A204.1 (cell line): ENCODE measurements around the gene RASSF4.

Experiments used
- FAIRE-seq: peaks from 2 replicates; lab custom pipeline; 2012; peaks lifted over from hg19 to GRCh38; lab: Jason Lieb, UNC

RASSF4 gene

DNA sequence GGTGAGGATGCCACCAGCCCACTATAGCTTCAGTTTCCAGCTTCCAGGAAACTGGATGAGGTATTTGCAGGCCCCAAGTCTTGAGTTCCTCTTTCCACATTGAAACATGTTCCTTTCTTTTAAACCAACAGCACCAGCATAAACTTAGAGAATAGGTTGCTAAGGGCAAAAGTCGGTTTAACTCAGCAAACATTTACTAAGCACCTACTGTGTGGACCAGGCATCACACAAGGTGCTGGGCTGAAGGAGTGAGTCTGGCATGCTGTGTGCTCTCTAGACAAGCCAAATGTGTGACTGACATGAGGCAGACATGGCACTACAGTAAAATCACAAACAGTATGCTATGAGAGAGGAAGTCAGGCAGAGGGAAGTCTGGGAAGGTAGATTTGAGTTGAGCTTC is 11.0 kb upstream of the RASSF4 start:
- FAIRE-seq, result no peak

- FAIRE-seq, result no peak
Observed at GRCh38 chr10:44949127-44949802, 10.3 kb upstream of the RASSF4 start.

DNA sequence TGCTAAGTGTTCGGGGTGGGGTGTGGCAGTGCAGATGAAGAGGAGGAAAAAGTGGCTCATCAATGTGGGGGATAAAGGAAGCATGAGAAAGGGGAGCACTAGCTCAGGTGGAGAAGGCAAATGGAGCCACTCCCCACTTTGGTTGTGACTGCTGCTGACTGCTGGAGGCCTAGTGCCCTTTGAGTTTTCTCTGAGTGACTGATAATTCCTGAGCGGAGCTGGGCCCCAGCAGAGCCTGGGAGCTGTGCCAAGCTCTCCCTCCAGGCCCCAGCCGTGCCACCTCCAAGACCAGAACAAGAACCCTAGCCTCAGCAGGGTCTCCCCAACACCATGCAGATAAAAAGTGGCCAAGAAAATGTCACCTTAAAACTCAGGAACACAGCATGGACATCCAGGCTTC is 9.7 kb upstream of the RASSF4 start:
- no peak for FAIRE-seq

DNA sequence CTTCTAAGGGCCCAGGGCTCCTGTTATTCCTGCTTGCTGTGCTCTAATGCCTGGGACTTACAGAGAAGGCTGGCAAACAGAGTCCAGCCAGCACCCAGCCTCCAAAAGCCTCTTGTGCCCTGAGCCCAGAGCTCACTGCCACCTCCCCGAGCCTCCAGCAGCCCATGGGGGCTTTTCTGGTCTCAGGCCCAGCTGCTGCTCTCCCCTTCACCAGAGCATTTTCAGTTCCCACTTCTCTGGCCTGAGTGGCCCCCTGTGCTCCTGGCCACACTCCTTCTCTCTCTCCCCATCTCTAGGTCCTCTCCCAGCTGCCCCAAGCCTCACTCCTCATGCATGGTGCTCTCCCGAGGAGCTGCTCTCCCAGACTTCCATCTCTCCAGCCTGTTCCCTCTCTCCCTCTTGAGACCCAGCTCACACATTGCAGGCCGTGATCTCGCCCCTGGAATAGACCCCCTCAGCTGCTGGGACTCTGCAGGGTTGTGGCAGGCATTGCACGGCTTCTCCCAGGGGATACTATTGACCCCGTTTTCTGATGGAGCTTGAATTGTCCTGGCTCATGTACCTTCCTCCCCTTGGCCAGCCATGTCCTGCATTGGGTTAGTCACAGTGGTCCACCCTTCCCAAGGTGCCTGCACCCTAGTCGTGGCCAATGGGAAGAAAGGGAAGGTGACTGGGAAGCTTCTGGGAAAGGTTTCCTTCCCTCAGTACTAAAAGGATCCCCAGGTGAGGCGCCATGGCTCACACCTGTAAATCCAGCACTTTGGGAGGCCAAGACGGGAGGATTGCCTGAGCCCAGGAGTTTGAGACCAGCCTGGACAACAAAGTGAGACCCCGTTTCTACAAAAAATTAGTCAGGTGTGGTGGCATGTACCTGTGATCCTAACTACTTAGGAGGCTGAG is 9.0 kb upstream of the RASSF4 start:
- FAIRE-seq, result no peak

- no peak for FAIRE-seq
Observed at GRCh38 chr10:44951576-44952226, 7.9 kb upstream of the RASSF4 start.

DNA sequence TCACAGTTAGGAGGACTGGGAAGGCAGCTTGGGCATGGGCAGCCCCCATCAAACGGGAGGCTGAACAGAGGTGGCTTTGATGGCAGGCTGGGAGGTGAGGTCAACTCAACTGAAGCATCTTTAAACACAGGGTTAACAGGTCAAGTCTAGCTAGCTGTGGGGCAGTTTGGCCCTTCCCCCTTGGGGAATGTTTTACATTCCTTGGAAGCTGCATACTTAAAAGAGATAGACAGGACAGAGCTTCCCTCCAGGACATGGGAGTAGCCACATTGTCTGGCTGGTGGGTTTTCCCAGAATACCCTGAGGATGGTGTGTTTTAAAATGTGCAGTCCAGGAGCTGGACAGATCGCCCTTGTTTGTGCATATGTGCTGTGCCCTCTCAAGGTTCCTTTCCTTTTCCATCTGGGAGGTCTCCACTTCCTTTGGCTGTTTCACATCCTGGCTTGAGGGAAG is 6.8 kb upstream of the RASSF4 start:
- FAIRE-seq, result no peak

GRCh38 chr10:44954042-44954441 is 5.6 kb upstream of the RASSF4 start:
- FAIRE-seq, result no peak

GRCh38 chr10:44954962-44955361 is 4.6 kb upstream of the RASSF4 start:
- FAIRE-seq, result no peak

DNA sequence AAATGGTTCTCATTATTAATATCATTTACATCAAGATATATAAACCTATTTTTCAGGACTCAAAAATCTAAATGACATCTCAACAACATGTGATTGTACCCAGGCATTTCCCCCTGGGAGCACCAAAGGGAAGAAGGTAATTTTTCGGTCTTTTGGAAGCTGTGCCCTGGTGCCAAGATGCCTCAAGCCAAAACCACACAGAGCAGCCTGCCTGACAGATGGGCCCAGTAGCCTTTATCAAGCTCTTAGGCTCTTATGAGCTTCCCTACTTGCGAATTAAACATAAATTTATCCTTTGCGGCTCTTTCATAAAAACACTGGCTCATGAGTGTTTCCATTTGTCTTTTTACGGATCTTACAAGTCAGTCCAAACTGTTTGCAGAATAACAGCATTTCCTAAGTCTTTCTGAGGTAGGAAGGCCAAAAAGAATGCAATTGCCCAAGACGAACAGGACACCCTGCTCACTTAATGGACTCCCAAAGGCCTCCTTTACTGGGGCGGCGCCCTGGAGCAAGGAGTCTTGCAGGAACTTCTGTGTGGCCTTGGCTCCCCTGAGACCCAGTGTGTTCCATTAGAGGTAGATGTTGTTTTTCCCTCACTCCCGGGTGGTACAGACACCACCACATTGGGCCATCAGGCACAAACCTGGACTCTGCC is 4.1 kb upstream of the RASSF4 start:
- FAIRE-seq, result no peak

DNA sequence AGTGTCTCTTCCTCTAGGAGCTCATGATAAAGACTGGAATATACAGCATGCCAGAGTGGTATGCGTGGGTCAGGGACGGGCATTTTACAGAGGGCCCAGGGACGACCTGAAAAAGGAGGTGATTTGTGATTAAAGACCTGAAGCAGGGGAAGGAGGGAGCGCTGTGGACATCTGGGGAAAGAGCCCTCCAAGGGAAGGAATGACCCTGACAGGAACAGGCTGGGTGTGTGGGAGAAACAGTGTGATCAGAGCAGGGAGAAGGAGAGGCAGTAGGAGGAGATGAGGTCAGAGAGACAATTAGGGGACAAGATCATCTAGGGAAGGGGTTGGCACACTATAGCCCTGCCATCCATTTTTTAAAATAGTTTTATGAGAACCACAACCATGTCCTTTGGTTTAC is 3.4 kb upstream of the RASSF4 start:
- FAIRE-seq, result no peak

DNA sequence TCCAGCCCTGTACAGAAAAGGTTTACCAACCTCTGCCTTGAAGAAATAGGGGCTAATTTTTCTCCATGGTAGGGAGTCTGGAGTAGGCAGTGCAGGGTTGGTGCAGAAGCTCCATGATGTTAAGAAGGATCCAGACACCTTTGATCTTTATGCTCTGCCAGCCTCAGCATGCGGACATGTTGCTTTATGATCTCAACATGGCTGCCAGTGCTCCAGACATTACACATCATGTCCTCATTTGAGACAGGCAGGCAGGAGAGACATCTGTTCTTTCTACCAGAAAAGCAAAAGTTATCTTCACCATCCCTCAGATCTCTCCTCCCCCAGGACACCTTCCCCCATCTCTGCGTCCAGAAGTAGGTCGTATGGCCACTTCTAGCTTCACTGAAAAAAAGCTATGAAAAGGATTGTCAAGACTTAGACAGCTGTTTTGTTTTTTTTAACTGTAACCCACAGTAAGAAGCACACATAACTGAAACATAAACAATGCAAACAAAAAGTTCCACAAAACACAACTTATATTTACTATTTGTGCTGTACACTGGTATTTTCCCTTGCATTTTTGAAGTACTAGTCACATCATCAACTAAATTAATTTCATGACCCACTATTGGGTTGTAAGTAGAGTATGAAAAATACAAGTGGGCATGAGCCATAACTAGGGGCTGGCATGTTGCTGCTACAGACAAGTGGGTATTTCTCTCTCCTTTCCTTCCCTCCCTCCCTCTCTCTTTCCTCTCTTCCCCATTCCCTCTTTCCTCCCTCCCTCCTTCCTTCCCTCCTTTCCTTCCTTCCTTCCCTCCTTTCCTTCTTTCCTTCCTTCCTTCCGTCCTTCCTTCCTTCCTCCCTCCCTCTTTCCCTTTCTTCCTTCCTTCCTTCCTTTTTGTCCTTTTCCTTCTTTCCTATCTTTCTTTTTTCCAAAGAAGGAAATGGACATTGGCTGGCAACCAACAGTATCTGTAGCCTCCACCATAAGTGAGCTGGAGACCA is 2.6 kb upstream of the RASSF4 start:
- no peak for FAIRE-seq

DNA sequence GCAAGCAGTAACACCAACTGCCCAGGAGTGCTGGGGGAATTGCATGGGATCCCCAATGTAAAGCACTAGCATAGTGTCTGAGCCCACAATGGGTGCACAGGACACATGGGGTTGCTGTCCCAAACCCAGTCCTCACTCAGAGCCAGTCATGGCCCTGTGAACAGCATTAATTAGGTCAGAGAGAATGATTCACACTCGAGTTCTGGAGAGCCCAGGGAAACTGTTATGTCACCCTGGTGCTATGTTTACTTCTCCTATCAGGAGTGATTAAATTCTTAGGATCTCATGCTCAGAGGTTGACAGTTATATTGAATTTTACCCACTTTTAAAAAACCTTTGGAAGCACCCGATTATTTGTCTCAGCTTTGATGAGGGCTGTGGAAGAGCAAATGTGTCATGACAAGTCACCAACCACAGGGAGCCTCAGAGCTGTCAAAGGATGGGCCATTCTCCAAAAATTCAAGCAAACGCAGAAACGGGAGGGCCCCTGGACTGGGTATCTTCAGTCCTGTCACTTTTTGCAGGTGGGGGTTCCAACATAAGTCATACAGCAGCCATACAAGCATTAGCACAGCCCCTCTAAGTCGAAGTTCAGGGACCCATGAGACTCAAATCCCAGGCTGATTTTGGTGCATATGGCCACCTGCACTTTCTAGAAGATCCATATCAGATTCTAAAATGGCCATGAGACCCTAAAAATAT is 1.3 kb upstream of the RASSF4 start:
- FAIRE-seq, result no peak

- no peak for FAIRE-seq
Observed at GRCh38 chr10:44958898-44959246, 730 bp upstream of the RASSF4 start.

GRCh38 chr10:44960088-44960460 is 472 bp downstream of the RASSF4 start:
- no peak for FAIRE-seq

DNA sequence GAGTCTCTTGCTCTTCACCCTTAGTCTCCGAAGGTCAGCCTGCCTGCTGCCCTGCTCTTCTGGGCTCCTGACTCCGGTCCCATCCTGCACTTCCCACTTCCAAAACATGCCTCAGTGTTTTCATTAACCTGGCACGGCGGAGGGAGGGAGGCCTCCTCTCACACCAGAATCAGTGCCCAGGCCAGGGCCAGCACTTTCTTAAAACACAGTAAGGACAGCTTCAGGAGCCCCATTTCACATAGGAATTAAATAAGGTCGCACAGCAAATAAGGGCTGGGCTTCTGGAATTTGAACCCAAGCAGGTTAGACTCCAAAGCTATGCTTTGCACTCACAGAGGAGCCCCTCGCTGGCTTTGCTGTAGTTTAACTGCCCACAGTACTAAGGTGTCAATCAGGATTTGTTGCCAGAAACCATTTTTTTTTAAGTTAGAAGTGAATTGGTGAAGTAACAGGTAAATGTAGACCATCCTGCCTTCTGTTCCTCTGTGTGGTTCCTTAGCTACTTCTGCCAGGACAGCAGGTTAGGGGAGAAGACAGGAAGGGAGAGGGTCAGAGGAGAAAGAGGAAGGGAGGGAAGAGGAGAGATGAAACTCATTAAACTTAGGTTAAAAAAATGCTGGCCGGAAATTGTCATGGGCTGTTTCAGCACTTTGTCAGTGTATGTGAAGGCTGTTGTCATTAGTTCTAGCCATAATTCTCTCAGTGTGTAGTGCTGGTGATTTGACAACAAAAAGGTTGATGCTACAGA is 1.1 kb downstream of the RASSF4 start:
- FAIRE-seq, result no peak

DNA sequence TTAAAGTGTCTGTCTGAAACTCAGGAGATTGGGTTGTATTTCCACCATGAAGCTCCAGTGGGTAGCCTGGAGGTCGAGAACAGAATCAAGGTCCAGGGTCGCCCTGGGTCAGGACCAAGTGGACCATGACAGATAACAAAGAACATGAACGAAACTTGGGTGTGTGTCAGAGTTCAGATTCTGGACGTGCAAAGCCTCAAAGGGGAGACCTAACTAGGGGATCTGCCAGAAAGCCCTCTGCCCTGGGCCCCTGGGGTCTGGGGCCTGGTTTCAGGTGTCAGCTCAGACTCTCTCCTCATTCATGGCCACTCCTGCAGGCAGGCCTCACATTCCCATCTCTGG is 1.6 kb downstream of the RASSF4 start:
- FAIRE-seq, result no peak

GRCh38 chr10:44961931-44962750 is 2.5 kb downstream of the RASSF4 start:
- FAIRE-seq, result no peak

DNA sequence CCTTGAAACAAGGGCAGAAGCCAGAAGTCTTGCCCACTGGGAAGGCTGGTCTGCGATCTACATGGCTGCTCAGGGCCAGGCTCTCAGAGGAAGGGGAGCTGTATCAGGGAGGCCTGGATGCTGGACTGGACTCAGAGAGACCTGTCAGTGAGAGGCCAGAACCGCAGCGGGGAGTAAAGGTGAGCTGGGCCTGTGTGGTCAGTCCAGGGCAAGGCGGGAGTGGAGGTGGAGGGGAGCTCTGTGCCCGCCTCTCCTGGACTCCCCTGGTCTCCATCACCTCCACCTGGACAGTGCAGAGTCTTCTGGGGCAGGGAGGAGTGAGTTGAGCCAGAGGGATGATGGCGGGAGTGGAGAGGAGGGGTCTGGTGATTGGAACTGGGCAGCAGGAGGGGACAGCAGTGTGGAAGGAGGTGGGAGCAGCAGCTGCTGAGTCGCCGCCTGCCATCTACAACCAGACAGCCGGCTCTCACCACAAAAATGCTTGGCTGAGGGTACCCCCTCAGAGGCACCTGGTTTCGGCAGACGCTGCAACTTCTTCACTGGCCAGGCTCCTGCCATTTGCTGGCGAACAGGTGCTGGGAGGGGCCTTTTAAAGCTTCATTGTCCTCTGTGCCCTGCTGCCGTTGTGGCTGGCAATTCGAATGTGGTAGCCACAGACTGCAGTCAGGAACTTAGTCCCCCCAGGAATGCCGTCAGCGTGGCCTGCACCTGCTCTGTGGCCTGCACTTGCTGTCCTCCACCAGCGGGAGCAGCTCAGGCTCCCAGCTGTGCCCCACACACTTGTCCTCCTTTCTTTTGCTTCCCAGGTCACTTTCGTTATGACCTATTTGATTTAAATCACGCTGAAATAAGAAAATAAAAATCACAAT is 3.5 kb downstream of the RASSF4 start:
- no peak for FAIRE-seq
